Keratinocyte (primary cell): ENCODE measurements around the gene NTN5. TPM values are rescaled to one million over a fixed set of nuclear protein-coding genes. Genes with fewer than 3 reads are reported as not detected.

Source experiments
- DNase-seq: peaks from one replicate; pipeline ENCODE4 v3.0.0-alpha.2; 2011; ENCODE audit warnings: low read depth, missing footprints, low spot score
- FAIRE-seq: peaks from 2 replicates; lab custom pipeline; 2011; peaks lifted over from hg19 to GRCh38; lab: Jason Lieb, UNC
- H2AFZ ChIP-seq: 2 replicates; pipeline ENCODE4 v1.6.0; 2012; ENCODE audit warnings: low read length, control low read depth, inconsistent platforms; ENCODE audit not compliant: control insufficient read depth
- H3K27ac ChIP-seq: 2 replicates; pipeline ENCODE4 v1.5.1; 2011; ENCODE audit warnings: low read length; ENCODE audit not compliant: control insufficient read depth, insufficient read depth
- H3K27me3 ChIP-seq: 3 replicates; pipeline ENCODE4 v1.6.0; 2011; ENCODE audit warnings: low read length; ENCODE audit not compliant: control insufficient read depth, insufficient read depth; ENCODE audit errors: extremely low read depth
- H3K36me3 ChIP-seq, 2 experiments: 2 replicates in 1 of 2; 3 replicates in 1 of 2; pipeline ENCODE4 v1.5.1; 2011; ENCODE audit warnings: low read length in 2 of 2, mild to moderate bottlenecking in 1 of 2; ENCODE audit not compliant: control insufficient read depth in 2 of 2, insufficient read depth in 2 of 2; ENCODE audit errors: extremely low read depth in 1 of 2
- H3K4me1 ChIP-seq: 3 replicates; pipeline ENCODE4 v1.5.1; 2011; ENCODE audit warnings: low read length; ENCODE audit not compliant: control insufficient read depth, insufficient read depth; ENCODE audit errors: extremely low read depth
- H3K4me2 ChIP-seq: 3 replicates; pipeline ENCODE4 v1.6.0; 2011; ENCODE audit warnings: low read depth, low read length; ENCODE audit not compliant: control insufficient read depth, insufficient read depth; ENCODE audit errors: extremely low read depth
- H3K4me3 ChIP-seq, 3 experiments: fragments of 200-600 bp in 1 of 3; sonication (generic) in 1 of 3; 2 replicates in 2 of 3; 3 replicates in 1 of 3; pipeline ENCODE4 v1.5.1; 2011 to 2016; ENCODE audit warnings: low read length in 3 of 3, mild to moderate bottlenecking in 3 of 3, control low read depth in 2 of 3, inconsistent platforms in 1 of 3, low read depth in 1 of 3, mixed read lengths in 1 of 3, mixed run types in 1 of 3, moderate library complexity in 1 of 3; ENCODE audit not compliant: control insufficient read depth in 2 of 3, insufficient read depth in 2 of 3; ENCODE audit errors: extremely low read depth in 1 of 3
- H3K79me2 ChIP-seq: 2 replicates; pipeline ENCODE4 v1.6.0; 2012; ENCODE audit warnings: low read length; ENCODE audit not compliant: control insufficient read depth, insufficient read depth
- H3K9ac ChIP-seq: 3 replicates; pipeline ENCODE4 v1.6.0; 2011; ENCODE audit warnings: low read length; ENCODE audit not compliant: control insufficient read depth, insufficient read depth; ENCODE audit errors: extremely low read depth
- H3K9me1 ChIP-seq: 3 replicates; pipeline ENCODE4 v1.6.0; 2011; ENCODE audit warnings: low read length; ENCODE audit not compliant: control insufficient read depth, insufficient read depth; ENCODE audit errors: extremely low read depth
- H3K9me3 ChIP-seq: 2 replicates; pipeline ENCODE4 v1.5.1; 2012; ENCODE audit warnings: low read depth, low read length; ENCODE audit not compliant: control insufficient read depth
- H4K20me1 ChIP-seq: 3 replicates; pipeline ENCODE4 v1.6.0; 2011; ENCODE audit warnings: low read length; ENCODE audit not compliant: control insufficient read depth, insufficient read depth; ENCODE audit errors: extremely low read depth
- EZH2 ChIP-seq: IDR thresholded peaks from one replicate; pipeline ENCODE4 v1.6.1; 2012; ENCODE audit warnings: inconsistent platforms, mild to moderate bottlenecking, low read length, moderate library complexity
- dilution Hi-C: fragments of 300-500 bp; cut with MboI; formaldehyde crosslinking; loops from one replicate; pipeline ENCODE4 v1.7.0; 2020; ENCODE audit warnings: low sequenced_read_pairs; ENCODE audit not compliant: extremely low pct_ligation_motif_present
- polyA plus RNA-seq, 5 experiments: library from polyadenylated mRNA; depleted of rRNA in 3 of 5; stranded (reverse) in 3 of 5; stranded (forward) in 1 of 5; unstranded in 1 of 5; fragments of >200 nt; gene quantifications; 1 replicate in 1 of 5; 2 replicates in 3 of 5; 3 replicates in 1 of 5; pipeline versions ENCODE4 v1.2.1 to v1.2.3, GENCODE V29; 2011 to 2012; ENCODE audit warnings: missing spikeins in 2 of 5, low read depth in 1 of 5, low replicate concordance in 1 of 5
- TF ChIP-seq, protein P1 (sequence below), 3 experiments: IDR thresholded peaks in 1 of 3; conservative IDR thresholded peaks in 1 of 3; optimal IDR thresholded peaks in 1 of 3; 2 replicates in 2 of 3; 3 replicates in 1 of 3; pipeline versions ENCODE3 to v1.5.1; 2011; ENCODE audit warnings: low read length in 3 of 3, mild to moderate bottlenecking in 3 of 3, moderate library complexity in 2 of 3, control low read depth in 1 of 3, inconsistent platforms in 1 of 3; ENCODE audit not compliant: insufficient read depth in 2 of 3; ENCODE audit errors: extremely low read depth in 1 of 3

The NTN5 gene
- polyA plus RNA-seq, 1 donor (not counting 4 experiments of a cell fraction or from before 2014, with no cell fraction given), result 0.07 TPM

DNA sequence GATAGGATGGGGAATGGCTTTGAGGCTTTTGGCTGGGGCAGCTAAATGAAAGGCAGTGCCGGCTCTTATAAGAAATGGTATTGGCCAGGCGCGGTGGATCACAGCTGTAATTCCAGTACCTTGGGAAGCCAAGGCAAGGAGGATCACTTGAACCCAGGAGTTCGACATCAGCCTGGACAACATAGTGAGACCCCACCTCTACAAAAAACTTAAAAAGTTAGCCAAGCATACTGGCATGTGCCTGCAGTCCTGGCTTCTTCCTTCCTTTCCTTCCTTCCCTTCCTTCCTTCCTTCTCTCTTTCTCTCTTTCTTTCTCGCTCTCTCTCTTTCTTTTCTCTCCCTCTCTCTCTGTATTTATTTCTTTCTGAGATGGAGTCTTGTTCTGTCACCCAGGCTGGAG is 30.0 kb downstream of the NTN5 start:
- no peak for DNase-seq

DNA sequence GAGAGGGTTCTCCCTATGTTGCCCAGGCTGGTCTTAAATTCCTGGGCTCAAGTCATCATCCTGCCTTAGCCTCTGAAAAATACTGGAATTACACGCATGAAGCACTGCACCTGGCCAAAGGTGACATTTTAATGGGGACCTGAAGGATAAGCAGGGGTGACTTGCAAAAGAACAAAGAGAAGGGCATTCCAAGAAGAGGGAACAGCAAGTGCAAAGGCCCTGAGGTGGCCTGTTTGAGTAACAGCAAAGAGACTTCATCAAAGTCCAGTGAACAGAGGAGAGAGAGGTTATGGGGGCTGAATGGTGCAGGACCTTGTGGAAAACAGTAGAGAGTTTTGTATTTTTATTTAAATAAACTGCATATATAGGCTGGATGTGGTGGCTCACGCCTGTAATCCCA is 31.0 kb downstream of the NTN5 start:
- H3K9me1 ChIP-seq, result no peaks in the 10 kb centered on the region
- FAIRE-seq (no peak), DNase-seq (no peak)
- H2AFZ ChIP-seq, result no peak overlapping the region
- no peaks in the 10 kb centered on the region for H3K36me3 ChIP-seq
- no peak overlapping the region for H3K27ac ChIP-seq
- peaks cover 29% of the 10 kb centered on the region for H3K4me1 ChIP-seq
- no peak overlapping the region for H3K9ac ChIP-seq
- no peak for TF ChIP-seq EZH2
- TF ChIP-seq, protein P1, sequence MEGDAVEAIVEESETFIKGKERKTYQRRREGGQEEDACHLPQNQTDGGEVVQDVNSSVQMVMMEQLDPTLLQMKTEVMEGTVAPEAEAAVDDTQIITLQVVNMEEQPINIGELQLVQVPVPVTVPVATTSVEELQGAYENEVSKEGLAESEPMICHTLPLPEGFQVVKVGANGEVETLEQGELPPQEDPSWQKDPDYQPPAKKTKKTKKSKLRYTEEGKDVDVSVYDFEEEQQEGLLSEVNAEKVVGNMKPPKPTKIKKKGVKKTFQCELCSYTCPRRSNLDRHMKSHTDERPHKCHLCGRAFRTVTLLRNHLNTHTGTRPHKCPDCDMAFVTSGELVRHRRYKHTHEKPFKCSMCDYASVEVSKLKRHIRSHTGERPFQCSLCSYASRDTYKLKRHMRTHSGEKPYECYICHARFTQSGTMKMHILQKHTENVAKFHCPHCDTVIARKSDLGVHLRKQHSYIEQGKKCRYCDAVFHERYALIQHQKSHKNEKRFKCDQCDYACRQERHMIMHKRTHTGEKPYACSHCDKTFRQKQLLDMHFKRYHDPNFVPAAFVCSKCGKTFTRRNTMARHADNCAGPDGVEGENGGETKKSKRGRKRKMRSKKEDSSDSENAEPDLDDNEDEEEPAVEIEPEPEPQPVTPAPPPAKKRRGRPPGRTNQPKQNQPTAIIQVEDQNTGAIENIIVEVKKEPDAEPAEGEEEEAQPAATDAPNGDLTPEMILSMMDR (optimal IDR thresholded peaks at IDR 0.05 in 1 of 3, IDR thresholded peaks at IDR 0.05 in 1 of 3, conservative IDR thresholded peaks at IDR 0.05 in 1 of 3; ENCODE audit: extremely low read depth in 1 of 3, insufficient read depth in 2 of 3, low read length in 3 of 3), result no peak
- no peaks in the 10 kb centered on the region for H4K20me1 ChIP-seq
- H3K4me2 ChIP-seq, result no peak overlapping the region
- H3K79me2 ChIP-seq, result no peaks in the 10 kb centered on the region
- no peaks in the 10 kb centered on the region for H3K9me3 ChIP-seq
- dilution Hi-C loops, result no loop called here
- no peak overlapping the region for H3K4me3 ChIP-seq
- H3K27me3 ChIP-seq, result peaks cover 5% of the 10 kb centered on the region

More for the DNA sequence above, 30.0 kb downstream of the NTN5 start:
- no peaks in the 10 kb centered on the region for H4K20me1 ChIP-seq
- H3K27ac ChIP-seq, result no peak overlapping the region
- dilution Hi-C loops, result no loop called here
- H3K4me3 ChIP-seq, result no peak overlapping the region
- H3K4me1 ChIP-seq, result peaks cover 27% of the 10 kb centered on the region
- FAIRE-seq, result no peak
- no peaks in the 10 kb centered on the region for H3K9me3 ChIP-seq
- H3K4me2 ChIP-seq, result no peak overlapping the region
- no peaks in the 10 kb centered on the region for H3K9me1 ChIP-seq
- no peak overlapping the region for H3K9ac ChIP-seq
- no peaks in the 10 kb centered on the region for H3K36me3 ChIP-seq
- peaks cover 5% of the 10 kb centered on the region for H3K27me3 ChIP-seq
- no peak overlapping the region for H2AFZ ChIP-seq
- TF ChIP-seq, protein P1 (optimal IDR thresholded peaks at IDR 0.05 in 1 of 3, IDR thresholded peaks at IDR 0.05 in 1 of 3, conservative IDR thresholded peaks at IDR 0.05 in 1 of 3; ENCODE audit: extremely low read depth in 1 of 3, insufficient read depth in 2 of 3, low read length in 3 of 3), result no peak
- TF ChIP-seq EZH2, result no peak
- H3K79me2 ChIP-seq, result no peaks in the 10 kb centered on the region
